GM19193 (cell line): ENCODE results near the gene STAG1.

Experiments
- POLR2A ChIP-seq: IDR thresholded peaks from 4 replicates; pipeline ENCODE4 v1.6.1; 2011; ENCODE audit not compliant: insufficient read depth, insufficient read length; ENCODE audit errors: extremely low read depth

STAG1 gene

GRCh38 chr3:136576279-136577009 is 175.7 kb downstream of the STAG1 start:
- no peak for TF ChIP-seq POLR2A

- no peak for TF ChIP-seq POLR2A
Observed at GRCh38 chr3:136567599-136568188, 184.5 kb downstream of the STAG1 start.

- no peak for TF ChIP-seq POLR2A
Observed at GRCh38 chr3:136562026-136562425, 190.2 kb downstream of the STAG1 start.

GRCh38 chr3:136559896-136560295 is 192.3 kb downstream of the STAG1 start:
- TF ChIP-seq POLR2A = no peak

- TF ChIP-seq POLR2A = no peak
Observed at GRCh38 chr3:136547293-136547692, 204.9 kb downstream of the STAG1 start.

- TF ChIP-seq POLR2A = no peak
Observed at GRCh38 chr3:136546720-136547119, 205.5 kb downstream of the STAG1 start.

- no peak for TF ChIP-seq POLR2A
Observed at GRCh38 chr3:136545664-136546268, 206.4 kb downstream of the STAG1 start.

GRCh38 chr3:136544532-136544931 is 207.6 kb downstream of the STAG1 start:
- no peak for TF ChIP-seq POLR2A

- no peak for TF ChIP-seq POLR2A
Observed at GRCh38 chr3:136543385-136543784, 208.8 kb downstream of the STAG1 start.

GRCh38 chr3:136535906-136536305 is 216.3 kb downstream of the STAG1 start:
- TF ChIP-seq POLR2A = no peak

- no peak for TF ChIP-seq POLR2A
Observed at GRCh38 chr3:136532766-136533165, 219.4 kb downstream of the STAG1 start.

GRCh38 chr3:136518102-136518501 is 234.1 kb downstream of the STAG1 start:
- no peak for TF ChIP-seq POLR2A

GRCh38 chr3:136516656-136517055 is 235.5 kb downstream of the STAG1 start:
- no peak for TF ChIP-seq POLR2A

GRCh38 chr3:136516095-136516494 is 236.1 kb downstream of the STAG1 start:
- no peak for TF ChIP-seq POLR2A

GRCh38 chr3:136513367-136513766 is 238.8 kb downstream of the STAG1 start:
- TF ChIP-seq POLR2A = no peak

- no peak for TF ChIP-seq POLR2A
Observed at GRCh38 chr3:136512381-136512780, 239.8 kb downstream of the STAG1 start.
